Tongue (tissue), 2 donors: ENCODE data around the gene C19orf67. TPM values are rescaled to one million over a fixed set of nuclear protein-coding genes. Genes with fewer than 3 reads are reported as not detected.

ENCODE experiments used
- DNase-seq: peaks from one replicate; pipeline ENCODE4 v3.0.0-alpha.2; 2015
- total RNA-seq: library from RNA; depleted of rRNA; stranded (reverse); fragments of >200 nt; gene quantifications from one replicate; pipeline ENCODE4 v1.2.3, GENCODE V29; 2014

C19orf67 gene
- total RNA-seq, 1 donor from 2014 or later, result not detected

- no peak for DNase-seq
These were observed 3.5 kb downstream of the C19orf67 start for GRCh38 chr19:14081797-14082674.

DNA sequence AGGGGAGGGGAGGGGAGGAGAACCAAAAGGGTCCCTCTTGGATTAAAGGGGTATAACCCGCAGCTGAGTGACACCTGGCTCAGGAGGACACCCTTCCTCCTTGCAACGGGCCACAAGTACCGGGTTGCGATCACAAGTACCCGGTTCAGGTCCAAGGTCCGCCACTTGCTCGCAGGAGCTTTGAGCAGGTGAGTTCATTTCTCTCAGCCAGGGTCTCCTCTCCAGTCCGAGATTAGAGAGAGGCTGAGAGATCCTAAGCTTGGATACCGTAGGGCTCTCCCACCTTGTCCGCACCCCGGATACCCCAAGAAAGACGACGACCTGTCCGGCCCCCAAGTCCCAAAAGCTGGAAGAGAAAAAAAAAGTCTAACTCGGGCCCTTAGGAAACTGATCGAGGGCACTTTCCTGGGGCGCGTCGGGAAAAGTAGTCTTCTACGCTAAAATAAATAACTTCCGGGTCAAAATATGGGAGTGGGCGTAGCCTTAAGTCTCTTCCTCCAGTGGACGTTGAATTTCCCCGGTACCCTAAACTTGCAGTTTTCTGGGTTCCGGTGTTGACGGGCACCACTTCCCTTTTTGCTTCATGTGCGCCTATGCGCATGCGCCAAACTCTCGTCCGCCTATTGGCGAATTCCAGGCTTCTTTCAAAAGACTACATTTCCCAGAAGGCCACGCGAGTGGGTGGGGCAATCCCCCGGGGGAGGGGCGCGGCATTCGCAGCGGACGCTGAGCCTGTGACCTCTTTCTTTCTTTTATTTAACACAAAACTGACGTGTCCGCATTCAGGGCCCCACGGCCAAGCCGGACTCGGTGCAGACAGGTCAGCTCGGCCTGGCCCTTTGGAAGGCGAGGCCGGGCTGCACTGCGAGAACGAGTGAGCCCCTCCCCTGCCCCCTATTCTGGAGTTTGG lies 4.4 kb downstream of the C19orf67 start:
- DNase-seq, result peak; percentile 100

DNA sequence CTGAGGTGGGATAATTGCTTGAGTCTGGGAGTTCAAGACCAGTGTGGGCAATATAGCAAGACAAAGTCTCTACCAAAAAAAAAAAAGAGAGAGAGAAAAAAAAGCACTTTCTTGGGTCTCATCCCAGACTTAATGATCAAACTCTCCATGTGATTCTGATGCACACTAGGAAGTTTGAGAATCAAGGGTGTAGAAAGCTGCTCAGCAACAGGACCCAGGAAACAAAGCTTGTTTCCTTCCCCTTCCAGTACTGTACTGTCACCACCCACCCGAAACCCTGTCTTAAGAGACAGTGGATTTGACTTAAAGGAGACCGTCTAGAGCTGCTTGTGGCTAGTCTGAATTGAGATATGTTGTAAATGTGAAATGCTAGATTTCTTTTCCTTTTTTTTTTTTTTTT lies 7.2 kb downstream of the C19orf67 start:
- no peak for DNase-seq

DNA sequence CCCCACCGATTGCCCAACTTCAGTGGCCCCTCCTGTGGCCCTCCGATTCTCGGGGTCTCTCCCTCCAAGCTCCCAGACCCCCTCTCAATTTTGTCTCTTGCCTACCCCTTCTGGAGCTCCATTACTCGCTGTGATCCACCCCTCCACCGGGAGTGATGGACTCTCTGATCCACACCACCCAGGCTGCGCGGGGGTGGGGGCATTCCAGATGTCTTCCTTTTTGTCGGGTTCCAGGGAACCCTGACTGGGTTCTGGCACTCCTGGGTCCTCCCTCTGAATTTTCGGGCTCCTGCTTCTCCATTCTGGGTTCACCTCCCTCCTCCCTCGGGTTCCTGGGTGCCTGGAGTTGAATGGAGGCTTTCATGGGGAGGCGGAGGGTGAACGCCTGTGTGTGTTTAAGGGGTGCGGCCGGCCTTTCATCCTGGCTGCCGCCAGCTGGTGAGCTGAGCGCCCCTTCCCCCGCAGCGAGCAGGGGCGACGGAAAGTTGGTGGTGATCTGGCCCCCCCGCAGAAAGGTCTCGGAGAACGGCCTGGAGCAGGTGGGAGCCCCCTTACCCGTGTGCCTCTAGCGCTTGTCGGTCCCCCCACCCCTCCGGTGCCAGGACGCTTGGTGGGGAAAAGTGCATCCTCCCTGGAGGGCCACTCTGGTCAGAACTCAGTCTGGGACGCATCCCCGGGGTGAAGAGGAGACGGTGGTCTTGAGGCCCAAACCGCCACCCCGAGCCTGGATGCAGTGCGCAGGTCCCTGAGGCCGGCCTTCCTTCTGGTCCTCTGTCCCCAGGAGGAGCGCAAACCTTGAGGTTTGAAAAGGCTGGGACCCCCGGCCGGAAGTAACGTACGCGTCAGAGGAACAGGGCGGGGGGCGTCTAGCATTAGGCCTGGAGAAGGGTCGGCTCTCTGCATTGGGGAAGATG lies 11.4 kb downstream of the C19orf67 start:
- DNase-seq, result peak; percentile 44

DNA sequence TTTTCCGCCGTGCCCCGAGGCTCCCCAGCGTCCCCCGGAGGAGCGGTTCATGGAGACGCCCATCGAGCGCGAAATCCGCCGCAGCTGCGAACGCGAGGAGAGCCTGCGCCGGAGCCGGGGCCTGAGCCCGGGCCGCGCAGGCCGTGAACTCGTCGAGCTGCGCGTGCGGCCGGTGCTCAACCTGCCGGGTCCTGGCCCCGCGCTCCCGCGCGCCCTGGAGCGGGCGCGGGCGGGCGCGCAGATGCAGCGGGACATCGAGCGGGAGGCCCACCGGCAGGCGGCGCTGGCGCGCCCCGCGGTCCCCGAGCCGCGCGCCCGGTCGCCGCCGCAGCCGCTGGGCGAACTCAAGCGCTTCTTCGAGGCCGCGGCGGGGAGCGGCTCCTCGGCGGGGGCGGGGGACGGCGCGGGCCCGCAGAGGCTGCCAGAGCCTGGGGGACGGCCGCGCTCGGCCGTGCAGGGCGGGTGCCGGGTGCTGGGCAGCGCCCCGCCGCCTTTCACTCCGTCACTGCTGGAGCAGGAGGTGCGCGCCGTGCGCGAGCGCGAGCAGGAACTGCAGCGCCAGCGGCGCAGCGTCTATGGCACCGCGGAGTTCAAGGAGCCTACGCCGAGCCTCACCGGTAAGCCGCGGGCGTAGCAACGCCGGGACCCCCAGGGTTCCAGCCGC lies 12.2 kb downstream of the C19orf67 start:
- peak; percentile 79 for DNase-seq

- DNase-seq, result no peak
These were observed 12.9 kb downstream of the C19orf67 start, which contains the start of gene MISP3 for GRCh38 chr19:14072535-14073260. TSS of gene MISP3 (plus strand) at chr19:14072786. CDS start at chr19:14073310, 524 bp downstream.

DNA sequence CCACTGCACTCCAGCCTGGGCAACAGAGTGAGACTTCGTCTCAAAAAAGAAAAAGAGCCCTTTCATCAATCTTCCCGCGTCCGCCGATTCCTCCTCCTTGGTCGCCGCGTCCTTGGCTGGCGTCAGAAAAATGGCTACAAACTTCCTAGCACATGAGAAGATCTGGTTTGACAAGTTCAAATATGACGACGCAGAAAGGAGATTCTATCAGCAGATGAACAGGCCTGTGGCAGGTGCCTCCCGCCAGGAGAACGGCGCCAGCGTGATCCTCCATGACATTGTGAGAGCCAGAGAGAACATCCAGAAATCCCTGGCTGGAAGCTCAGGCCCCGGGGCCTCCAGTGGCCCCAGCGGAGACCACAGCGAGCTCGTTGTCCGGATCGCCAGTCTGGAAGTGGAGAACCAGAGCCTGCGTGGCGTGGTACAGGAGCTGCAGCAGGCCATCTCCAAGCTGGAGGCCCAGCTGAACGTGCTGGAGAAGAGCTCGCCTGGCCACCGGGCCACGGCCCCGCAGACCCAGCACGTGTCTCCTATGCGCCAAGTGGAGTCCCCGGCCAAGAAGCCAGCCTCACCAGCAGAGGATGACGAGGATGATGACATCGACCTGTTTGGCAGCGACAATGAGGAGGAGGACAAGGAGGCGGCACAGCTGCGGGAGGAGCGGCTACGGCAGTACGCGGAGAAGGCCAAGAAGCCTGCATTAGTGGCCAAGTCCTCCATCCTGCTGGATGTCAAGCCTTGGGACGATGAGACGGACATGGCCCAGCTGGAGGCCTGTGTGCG lies 15.1 kb downstream of the C19orf67 start:
- DNase-seq, result no peak

DNA sequence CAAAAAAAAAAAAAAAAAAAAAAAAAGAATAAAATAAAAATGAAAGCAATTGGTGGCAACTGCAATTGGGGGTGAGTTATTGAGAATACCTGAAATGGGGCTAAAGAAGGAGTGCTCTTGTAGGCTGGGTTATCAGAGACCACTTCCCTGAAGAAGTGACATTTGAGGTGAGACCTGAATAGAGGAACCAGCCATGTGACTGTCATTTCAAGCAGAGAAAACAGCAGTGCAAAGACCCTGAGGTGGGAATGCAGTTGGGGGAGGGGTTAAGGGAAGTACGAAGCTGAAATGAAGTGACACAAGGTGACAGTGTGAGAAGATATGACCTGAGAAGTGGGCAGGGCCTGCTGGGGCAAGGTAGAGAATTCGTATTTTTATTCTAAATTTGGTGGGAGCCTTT lies 19.4 kb downstream of the C19orf67 start:
- DNase-seq, result no peak

DNA sequence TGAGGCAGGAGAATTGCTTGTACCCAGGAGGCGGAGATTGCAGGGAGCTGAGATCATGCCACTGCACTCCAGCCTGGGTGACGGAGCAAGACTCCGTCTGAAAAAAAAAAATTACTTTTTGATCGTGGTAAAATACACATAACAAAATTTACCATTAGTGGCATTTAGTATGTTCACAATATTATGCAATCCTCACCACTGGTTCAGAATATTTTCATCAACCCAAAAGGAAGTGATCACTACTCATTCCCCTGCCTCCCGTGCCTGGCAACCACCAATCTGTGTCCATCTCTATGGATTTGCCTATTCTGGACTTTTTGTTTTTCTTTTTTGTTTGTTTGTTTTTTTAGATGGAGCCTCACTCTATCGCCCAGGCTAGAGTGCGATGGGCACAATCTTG lies 22.5 kb downstream of the C19orf67 start:
- no peak for DNase-seq

DNA sequence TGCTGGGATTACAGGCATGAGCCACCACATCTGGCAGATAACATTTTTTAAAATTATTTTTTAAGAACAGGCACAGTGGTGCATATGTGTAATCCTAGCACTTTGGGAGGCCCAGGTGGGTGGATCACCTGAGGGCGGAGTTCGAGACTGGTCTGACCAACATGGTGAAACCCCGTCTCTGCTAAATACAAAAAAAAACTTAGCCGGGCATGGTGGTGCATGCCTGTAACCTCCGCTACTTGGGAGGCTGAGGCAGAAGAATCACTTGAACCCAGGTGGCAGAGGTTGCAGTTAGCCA lies 23.1 kb downstream of the C19orf67 start:
- DNase-seq, result no peak

DNA sequence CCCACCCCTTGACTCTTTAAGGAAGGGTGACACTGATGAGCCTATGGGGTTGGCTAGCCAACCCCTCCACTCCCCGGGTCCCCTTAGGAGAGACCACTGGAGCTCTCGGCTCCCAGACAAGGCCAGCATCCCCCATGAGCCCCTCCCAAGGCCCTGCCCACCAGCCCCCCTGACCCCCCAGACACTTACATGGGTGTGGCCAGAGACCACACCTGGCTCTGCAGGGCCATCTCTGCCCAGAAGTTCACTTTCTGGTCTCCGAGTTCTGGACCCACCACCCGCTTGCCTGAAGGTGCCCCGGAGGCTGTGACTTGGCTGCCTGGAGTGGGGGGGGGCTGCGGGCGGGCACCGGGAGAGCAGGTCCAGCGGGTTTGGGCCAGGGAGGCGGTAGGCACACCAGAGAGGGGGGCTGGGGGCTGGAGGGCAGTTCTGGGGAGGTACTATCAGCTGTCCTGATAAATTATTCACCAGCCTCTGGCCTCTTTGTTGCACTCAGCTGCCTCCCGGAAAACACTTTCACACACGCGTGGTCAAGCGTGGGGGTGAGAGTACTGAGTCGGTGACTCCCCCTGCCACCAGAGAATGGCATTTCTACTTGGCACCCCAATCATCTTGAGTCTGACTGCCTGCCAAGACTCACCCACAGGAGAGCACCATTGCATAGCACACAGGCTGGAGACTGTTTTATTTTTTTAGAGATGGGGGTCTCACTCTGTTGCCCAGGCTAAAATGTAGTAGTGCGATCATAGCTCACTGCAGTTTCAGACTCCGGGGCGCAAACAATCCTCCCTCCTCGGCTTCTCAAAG lies 23.6 kb downstream of the C19orf67 start, which contains the start of gene PALM3:
Gene PALM3 (minus strand): TSS at position 326 of the 807 bp plus-strand sequence. CDS start 96 bp downstream, at position 230.
- no peak for DNase-seq

- DNase-seq, result no peak
These were observed 24.4 kb downstream of the C19orf67 start for GRCh38 chr19:14061081-14061749.

DNA sequence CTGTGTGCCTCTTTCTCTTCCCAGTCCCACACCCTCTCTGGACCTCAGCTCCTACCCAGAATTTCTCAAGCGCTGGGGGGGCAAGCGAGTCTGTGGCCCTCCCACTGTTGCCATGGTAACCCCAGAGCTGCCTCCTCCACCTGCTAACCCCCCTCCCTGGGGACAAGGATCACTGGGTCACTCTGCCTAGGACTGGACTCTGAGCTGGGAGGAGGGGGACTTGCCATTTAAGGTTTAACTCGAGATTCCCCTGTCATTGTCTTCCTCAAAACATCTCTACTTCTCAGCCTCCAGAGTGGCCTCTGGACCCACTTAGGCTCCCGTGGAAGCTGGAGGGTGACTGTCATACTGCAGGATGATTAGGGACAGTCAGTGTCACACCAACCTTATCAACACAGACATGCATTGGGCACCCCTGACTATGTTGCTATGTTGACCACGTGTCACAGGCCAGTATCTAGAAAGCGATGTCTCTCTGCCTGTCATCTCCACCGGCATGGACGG lies 25.9 kb downstream of the C19orf67 start:
- DNase-seq, result no peak

DNA sequence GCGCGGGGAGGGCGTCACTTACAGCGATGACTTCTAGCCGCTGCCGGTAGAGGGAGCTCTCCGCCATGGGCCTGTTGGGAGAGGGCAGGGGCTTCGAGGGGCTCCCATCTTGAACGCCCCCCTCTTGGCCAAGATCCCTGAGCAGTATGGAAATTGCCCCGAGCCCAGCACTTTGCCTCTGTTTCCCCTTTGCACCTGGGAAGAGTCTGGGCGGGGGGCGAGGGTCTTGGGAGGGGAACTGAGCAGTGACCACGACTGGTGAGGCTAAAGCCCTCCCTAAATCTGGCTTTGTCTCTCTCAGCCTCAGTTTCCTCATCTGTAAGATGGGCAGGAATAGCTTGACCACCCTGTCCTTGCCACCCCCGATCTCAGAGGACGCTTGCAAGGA lies 26.5 kb downstream of the C19orf67 start:
- no peak for DNase-seq

DNA sequence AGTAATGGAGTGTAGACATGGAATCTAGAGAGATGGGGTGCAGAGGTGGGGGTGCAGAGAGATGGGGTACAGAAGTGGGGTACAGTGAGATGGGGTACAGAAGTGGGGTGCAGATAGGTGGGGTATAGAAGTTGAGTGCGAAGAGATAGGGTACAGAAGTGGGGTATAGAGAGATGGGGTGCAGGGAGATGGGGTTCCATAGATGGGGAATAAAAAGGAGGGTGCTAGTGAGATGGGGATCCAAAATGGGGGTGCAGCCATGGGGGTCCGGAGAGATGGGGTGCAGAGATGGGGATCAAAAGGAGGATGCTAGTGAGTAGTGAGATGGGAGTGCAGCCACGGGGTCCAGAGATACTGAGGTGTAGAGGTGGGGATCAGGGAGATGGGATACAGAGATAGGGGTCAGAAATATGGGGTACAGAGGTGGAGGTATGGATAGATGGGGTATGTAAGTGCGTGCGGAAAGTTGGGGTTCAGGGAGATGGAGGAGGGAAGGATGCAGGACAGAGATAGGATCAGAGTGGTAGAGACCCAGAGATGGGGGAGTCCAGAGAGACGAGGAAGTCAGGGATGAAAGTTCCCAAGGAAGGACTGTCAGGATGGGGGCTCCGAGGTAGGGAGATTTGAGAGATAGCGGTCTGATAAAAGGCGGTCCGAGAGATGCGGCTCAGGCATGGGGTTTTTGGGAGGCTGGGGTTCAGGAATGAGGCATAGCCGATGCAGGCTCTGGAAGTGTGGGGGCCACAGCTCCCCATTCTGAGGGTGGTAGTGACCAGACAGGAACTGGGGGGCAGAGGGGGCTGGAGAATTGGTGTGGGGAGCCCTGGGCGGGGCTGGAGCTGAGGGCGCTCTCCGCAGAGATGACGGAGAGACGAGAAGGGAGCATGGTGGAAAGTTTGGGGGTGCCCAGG lies 27.1 kb downstream of the C19orf67 start:
- DNase-seq, result no peak

- DNase-seq, result no peak
These were observed 28.7 kb downstream of the C19orf67 start for GRCh38 chr19:14056741-14057356.
